UCSD-AML1 (cell line): ENCODE results near the gene KIF1B.

Source experiments
- DNase-seq: peaks from one replicate; lab custom pipeline; 2025; ENCODE audit not compliant: unreplicated experiment; lab: John Stamatoyannopoulos, UW

Gene KIF1B

GRCh38 chr1:10278880-10279279, 68.5 kb downstream of the KIF1B start:
- no peak for DNase-seq

DNA sequence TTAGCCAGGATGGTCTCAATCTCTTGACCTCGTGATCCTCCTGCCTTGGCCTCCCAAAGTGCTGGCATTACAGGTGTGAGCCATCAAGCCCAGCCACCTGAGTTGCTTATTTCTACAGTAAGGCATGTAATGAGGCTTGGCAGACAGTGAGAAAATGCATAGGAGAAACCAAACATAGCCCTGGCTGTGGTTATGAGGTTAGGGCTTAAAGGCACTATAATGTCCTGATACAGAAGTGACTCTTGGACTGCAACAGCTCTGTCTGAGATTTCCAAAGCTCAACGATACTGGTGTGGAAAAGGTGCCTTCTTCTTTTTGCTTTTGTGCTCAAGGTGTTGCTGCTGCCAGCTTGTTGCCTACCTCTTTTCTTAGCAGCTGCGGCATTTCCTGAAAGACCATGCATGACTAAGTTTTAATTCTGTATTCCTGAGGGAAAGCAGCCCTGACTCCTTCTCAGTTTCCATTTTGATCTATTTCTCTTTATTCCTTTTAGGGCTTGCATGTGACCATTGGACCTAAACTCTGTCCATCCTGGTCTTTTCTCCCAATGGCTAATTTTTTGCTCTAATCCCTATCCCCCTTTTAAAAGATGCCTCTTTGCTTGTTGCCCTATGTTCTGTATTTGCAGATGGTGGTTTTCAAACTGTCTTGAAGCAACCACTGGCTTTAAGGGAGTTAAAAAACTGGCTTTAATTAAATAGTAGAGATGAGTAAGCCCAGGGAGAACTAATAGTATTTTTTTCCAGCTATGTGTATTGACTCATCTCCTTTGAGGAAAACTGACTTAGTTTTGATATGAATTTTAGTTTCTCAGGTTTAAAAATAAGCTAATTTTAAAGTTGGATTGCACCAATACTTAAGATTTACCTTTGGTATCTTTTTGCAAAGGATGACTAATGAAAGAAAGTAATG, 70.3 kb downstream of the KIF1B start:
- DNase-seq, result no peak

DNA sequence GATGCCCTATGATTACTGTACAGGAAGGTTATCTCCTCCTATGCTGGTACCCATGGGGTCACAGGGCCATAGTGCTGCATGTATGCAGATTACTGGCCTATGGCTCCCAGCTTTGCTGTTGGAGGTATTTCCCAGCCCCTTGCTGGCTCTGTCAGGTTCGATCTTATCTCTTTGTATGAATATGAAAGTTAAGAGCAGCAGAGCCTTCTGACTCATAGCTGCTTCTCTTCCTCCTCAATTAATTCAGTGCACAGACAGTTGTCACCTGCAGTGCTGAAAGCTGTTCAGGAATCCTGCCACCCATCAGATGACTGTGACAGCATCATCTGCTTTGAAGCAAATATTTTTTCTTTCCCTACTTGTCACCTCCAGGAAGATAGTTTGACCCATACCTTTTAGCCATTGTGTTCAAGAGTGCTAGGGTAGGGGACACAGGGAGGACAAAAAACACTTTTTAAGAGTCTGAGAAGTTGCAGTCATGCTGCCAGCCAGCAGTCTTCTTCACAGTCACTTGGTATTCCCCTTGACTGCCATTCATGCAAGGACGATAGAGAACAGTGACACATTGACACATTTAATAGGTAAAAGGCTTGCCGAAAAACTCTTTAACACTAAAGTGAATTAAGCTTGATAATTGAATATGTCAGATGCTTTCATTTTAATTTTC, 73.1 kb downstream of the KIF1B start:
- DNase-seq, result no peak

- no peak for DNase-seq
Measured at GRCh38 chr1:10286244-10286643, 75.9 kb downstream of the KIF1B start.

- DNase-seq, result no peak
Measured at GRCh38 chr1:10287023-10287645, 76.8 kb downstream of the KIF1B start.

DNA sequence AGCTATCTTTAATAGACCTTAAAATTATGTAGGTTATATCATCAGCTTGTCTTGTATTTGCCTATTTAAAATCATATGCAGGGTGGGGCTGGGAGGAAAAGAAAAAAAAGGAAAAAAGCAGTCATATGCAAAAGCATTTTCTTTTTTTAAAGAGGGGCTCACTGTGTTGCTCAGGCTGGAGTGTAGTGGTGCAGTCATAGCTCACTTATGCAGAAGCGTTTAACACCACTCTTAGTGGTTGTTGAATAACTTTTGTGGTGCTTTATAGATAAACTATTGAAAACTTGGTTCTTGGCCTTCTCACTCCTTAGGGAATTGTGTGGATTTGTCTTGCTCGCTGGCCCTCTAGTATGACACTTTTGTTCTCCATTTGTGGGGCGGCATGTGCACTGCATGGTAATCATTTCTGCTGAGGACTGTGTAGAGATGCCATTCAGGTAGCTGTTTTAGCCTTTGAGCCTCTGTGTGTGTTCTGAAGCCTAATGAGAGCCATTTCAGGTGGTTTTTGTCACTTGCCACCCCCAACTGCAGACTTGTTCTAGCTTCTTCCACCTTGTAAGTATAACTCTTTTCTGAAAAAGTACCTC, 77.8 kb downstream of the KIF1B start:
- DNase-seq, result no peak

GRCh38 chr1:10291705-10292104, 81.3 kb downstream of the KIF1B start:
- no peak for DNase-seq

GRCh38 chr1:10292188-10292587, 81.8 kb downstream of the KIF1B start:
- no peak for DNase-seq

DNA sequence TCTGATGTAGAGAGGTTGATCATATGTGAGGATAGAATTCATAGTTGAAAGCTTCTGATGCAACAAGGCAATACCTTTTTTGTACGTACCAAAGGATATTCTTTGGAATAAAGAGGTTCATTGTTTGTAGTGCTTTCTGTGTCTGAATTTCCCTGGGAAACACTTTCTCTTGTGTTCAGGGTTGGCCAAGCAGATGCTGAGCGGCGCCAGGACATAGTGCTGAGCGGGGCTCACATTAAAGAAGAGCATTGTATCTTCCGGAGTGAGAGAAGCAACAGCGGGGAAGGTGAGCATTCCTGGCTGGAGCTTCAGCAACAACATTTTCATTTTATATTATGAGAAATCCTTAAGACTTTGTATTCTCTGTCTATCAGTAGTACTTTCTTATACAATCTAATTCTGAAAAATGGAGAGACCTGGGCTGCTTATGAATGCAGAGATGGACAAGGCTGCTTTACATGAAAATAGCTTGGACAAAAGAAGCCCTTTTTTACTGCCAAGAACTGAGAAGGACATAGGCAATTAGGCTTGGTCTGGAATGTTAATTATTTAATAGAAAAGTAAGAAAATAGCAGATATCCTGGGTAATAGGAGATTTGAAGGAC, 85.2 kb downstream of the KIF1B start:
- no peak for DNase-seq

- no peak for DNase-seq
Measured at GRCh38 chr1:10299151-10299550, 88.8 kb downstream of the KIF1B start.

DNA sequence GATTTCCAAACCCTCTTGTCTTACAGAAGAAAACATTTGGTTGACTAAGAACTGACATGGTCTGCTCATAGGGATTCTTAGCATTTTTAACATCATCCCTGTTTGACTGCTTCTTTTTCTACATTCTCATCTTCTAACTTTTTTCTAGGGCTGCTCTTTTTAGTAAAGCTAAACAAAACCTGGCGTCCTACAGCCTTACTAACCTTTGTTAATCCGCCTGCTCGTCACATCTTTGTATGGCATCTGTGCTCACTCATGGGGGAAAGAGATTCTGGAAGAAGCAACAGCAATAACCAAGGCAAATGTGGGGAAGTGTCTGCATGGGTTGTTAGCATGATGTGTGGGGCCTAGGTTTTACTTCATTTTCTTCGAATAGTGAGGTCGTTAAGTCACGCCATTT, 92.0 kb downstream of the KIF1B start:
- no peak for DNase-seq

DNA sequence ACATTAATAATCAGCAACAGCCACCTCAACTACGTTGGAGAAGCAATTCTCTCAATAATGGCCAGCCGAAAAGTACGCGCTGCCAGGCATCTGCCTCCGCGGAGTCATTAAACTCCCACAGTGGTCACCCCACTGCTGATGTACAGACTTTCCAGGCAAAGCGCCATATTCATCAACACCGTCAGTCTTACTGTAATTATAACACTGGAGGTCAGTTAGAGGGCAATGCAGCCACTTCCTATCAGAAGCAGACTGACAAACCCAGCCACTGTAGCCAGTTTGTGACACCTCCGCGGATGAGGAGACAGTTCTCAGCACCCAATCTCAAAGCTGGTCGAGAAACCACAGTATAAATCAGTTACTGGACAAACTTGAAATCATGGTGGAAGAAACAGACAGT, 93.9 kb downstream of the KIF1B start:
- no peak for DNase-seq

DNA sequence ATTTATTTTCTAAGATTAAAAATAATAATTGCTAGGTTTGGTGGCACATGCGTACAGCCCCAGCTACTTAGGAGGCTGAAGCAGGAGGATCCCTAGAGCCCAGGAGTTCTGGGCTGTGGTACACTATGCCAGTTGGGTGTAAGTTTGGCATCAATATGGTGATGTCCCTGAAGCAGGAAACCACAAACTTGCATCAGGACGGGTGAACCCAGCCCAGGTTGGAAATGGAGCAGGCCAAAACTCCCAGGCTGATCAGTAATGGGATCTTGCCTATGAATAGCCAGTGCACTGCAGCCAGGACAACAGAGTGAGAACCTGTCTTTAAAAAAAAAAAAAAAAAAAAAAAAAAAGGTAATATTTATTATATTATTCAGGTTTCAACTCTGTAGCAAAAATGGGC, 96.1 kb downstream of the KIF1B start:
- DNase-seq, result no peak

GRCh38 chr1:10308001-10308400, 97.6 kb downstream of the KIF1B start:
- DNase-seq, result no peak

GRCh38 chr1:10309243-10310011, 99.1 kb downstream of the KIF1B start:
- DNase-seq, result no peak

- no peak for DNase-seq
Measured at GRCh38 chr1:10316752-10317151, 106.4 kb downstream of the KIF1B start.

DNA sequence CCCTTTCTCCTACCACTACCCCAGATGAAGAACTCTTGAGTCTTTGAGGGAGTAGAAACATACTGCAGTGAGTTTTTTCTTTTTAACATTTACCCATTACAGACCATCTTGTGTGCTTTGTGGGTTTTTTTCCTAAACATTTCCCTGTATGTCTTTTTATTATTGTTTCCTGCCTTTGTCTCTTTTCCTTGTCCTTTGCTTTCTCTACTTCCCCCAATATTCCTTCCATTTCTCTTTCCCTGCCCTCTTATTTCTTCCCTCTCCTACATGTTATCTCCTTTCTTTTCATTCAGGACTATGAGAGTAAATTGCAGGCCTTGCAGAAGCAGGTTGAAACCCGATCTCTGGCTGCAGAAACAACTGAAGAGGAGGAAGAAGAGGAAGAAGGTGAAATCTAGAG, 109.4 kb downstream of the KIF1B start:
- DNase-seq, result no peak

DNA sequence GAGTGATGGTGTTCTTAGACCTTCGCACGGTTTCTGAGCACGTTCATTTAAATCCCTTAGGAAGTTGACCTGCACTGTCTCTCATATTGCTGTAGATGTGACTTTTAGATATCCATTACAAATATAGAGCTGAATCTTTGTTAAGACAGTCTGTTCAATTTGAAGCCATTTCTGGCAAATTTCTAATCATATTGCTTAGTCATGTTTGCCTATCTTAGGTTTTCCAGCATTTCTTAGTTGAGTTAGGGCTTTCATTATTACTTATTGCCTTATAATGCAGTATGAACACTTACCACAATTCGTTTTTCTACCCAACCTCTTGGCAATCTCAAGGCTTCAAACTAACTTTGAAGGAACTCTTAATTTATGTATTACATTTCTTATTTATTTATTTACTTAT, 110.0 kb downstream of the KIF1B start:
- no peak for DNase-seq

DNA sequence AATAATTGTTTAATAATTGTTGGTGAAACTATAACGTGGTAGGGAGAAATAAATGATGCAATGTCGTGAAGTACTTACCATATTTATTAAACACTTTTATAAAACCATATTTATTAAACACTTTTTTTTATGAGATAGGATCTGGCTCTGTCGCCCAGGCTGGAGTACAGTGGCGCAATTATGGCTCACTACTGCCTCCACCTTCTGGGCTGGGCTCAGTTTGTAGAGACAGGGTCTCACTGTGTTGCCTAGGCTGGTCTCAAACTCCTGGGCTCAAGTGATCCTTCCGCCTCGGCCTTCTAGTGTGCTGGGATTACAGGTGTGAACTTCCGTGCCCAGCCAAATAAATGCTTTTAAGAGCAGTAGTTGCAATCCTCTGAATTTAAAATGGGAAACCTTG, 112.5 kb downstream of the KIF1B start:
- DNase-seq, result no peak

GRCh38 chr1:10324627-10325026, 114.3 kb downstream of the KIF1B start:
- no peak for DNase-seq

DNA sequence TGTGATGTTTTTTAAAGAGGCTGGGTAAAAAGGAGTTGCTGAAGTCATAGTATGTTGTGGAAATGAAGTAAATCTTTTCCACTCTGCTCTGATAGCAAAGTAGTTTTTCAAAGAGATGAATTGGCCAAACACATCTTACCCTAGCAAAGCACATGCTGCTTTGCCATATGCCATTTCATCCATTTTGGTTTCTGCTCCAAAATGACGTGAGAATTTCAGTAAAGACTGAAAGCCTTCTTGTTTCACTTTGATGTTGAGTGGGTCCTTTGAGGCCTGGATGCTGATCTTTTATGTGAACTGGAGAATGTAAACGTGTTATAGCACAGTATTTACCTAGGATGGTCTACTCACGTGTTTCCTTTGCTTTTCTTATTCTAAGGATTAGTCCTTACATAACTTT, 115.2 kb downstream of the KIF1B start:
- DNase-seq, result no peak
